Smooth muscle cell of the umbilical artery (primary cell): Measurements from ENCODE around the gene LCE3D. TPM values are rescaled to one million over a fixed set of nuclear protein-coding genes. Genes with fewer than 3 reads are reported as not detected.

Experiments
- total RNA-seq: library from RNA; depleted of rRNA; stranded (reverse); fragments of >200 nt; gene quantifications from 2 replicates; pipeline ENCODE4 v1.2.3, GENCODE V29; 2014

Gene LCE3D
- not detected in 2 replicates for total RNA-seq

GRCh38 chr1:152580433-152580832, at the start of gene LCE3D:
Gene LCE3D (minus strand): TSS chr1:152580516. CDS start chr1:152579936, 580 bp downstream.

GRCh38 chr1:152622803-152623202, 42.5 kb upstream of the LCE3D start, which contains the start of gene LCE3A:
Gene LCE3A (minus strand): TSS chr1:152623103. CDS start chr1:152623103, 0 bp downstream.

GRCh38 chr1:152613511-152613910, 33.2 kb upstream of the LCE3D start, which contains the start of gene LCE3B:
Gene LCE3B (plus strand): TSS chr1:152613811. CDS start chr1:152613811, 0 bp downstream.

GRCh38 chr1:152599934-152600333, 19.6 kb upstream of the LCE3D start, which contains the start of gene LCE3C:
Gene LCE3C (plus strand): TSS chr1:152600234. CDS start chr1:152600732, 498 bp downstream.

GRCh38 chr1:152566681-152567080, 13.6 kb downstream of the LCE3D start, which contains the start of gene LCE3E:
Gene LCE3E (minus strand): TSS chr1:152566780. CDS start chr1:152566208, 572 bp downstream.

Other genes starting within 250 kb of the LCE3D start
- gene FLG2, start 220.5 kb downstream of the LCE3D start, total RNA-seq: not detected in 2 replicates
- not detected in 2 replicates for gene CRNN, start 166.3 kb downstream of the LCE3D start, total RNA-seq
- gene LCE5A, start 69.7 kb downstream of the LCE3D start, total RNA-seq: not detected in 2 replicates
- gene CRCT1, start 66.0 kb downstream of the LCE3D start, total RNA-seq: not detected in 2 replicates
- gene LCE3E, start 13.7 kb downstream of the LCE3D start, total RNA-seq: not detected in 2 replicates
- gene LCE3C, start 19.7 kb upstream of the LCE3D start, total RNA-seq: not detected in 2 replicates
- not detected in 2 replicates for gene LCE3B, start 33.3 kb upstream of the LCE3D start, total RNA-seq
- not detected in 2 replicates for gene LCE3A, start 42.6 kb upstream of the LCE3D start, total RNA-seq
- gene LCE2D, start 82.9 kb upstream of the LCE3D start, total RNA-seq: not detected in 2 replicates
- not detected in 2 replicates for gene LCE2C, start 94.8 kb upstream of the LCE3D start, total RNA-seq
- not detected in 2 replicates for gene LCE2B, start 105.6 kb upstream of the LCE3D start, total RNA-seq
- not detected in 2 replicates for gene LCE2A, start 117.8 kb upstream of the LCE3D start, total RNA-seq
- gene LCE4A, start 127.6 kb upstream of the LCE3D start, total RNA-seq: not detected in 2 replicates
- gene KPRP, start 177.5 kb upstream of the LCE3D start, total RNA-seq: not detected in 2 replicates
- not detected in 2 replicates for gene LCE1F, start 194.6 kb upstream of the LCE3D start, total RNA-seq
- gene LCE1E, start 205.7 kb upstream of the LCE3D start, total RNA-seq: 0.42 TPM in 1 of 2 replicates, not detected in the other
- not detected in 2 replicates for gene LCE1D, start 216.2 kb upstream of the LCE3D start, total RNA-seq
- not detected in 2 replicates for gene LCE1C, start 226.1 kb upstream of the LCE3D start, total RNA-seq
- gene LCE1B, start 231.5 kb upstream of the LCE3D start, total RNA-seq: not detected in 2 replicates
- gene LCE1A, start 247.0 kb upstream of the LCE3D start, total RNA-seq: not detected in 2 replicates